NCI-H2029 treated with DMSO at 0.1 percent for 48 hours (cell line): ENCODE measurements around the gene NAALADL1.
A peak's percentile ranks its signal among the peaks of the same experiment; 100 is the strongest.

Experiments used
- DNase-seq: peaks from one replicate; lab custom pipeline; 2025; lab: John Stamatoyannopoulos, UW

NAALADL1 gene

DNA sequence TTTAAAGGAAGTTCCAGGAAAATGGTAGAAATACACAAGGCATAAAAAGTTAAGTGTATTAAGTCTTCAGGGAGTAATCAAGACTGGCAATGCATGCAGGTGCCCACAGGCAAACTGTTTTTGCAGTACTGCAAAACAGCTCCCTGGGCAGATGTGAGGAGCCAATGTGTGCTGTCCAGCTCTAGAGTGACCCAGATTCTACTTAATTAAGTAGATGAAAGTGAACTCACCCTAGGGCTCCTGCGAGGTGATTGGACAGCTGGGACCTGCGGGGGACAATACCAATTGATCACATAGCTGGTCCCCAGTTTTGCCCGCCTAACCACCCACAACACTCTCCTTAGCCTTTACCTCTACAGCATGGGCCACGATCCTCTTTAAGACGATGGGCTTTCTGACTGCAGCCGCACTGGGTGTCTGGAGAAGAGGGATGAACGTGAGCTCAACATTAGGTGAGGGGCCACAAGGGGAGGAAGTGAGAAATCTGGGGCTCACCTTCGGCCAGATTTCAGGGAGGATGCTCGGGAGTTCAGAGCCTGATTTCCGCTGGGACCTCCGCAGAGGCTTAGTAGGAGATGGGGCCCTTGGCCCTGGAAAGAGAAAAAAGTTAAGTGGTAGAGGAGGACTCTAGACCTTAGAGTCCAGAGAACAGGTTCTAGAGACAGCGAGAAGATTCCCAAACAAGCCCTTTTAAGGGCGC is 24.9 kb upstream of the NAALADL1 start:
- no peak for DNase-seq

DNA sequence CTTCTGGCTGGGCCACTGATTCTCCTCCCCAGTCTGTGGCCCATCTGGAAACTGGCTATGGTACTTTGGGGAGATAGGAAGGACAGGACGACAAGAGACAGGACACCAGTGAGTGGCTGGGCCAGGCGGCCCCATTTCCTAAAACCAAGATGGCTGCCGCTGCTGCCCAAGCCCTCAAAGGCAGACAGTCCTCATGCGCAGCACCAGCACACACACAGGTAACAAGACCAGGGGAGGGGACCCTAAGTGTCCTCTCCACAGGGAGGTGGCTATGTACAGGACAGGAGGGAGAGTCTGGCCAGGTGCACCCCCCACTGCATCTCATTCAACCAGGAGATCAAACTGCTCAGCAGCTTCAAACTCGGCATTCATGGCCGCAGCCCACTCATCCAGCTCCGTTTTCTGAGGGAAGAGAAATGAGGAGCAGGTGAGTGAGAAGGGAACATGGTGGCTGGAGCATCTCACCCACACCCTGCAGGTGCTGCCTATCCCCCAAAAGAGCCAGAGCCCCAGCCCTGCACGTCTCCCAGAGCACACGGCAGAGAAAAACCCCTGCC is 20.5 kb upstream of the NAALADL1 start:
- DNase-seq, result no peak

DNA sequence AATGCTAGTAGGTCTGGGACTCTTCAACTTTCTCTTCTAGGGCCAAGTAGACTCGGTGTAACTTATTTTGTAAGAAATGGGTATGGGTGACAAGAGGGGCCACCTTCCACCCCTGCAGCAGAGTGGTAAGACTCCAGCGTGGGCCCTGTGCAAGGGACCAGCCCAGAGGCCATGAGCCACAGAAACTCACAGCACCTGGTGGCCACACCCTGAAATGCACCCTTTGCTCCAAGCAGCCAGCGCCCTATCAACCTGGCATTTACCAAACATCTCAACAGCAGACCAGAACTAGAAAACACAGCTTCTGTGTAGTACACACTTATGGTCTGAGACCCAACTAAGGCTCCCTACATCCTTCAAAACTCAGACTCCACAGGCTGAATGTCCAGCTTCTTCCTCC is 19.8 kb upstream of the NAALADL1 start:
- DNase-seq, result peak; percentile 1

DNA sequence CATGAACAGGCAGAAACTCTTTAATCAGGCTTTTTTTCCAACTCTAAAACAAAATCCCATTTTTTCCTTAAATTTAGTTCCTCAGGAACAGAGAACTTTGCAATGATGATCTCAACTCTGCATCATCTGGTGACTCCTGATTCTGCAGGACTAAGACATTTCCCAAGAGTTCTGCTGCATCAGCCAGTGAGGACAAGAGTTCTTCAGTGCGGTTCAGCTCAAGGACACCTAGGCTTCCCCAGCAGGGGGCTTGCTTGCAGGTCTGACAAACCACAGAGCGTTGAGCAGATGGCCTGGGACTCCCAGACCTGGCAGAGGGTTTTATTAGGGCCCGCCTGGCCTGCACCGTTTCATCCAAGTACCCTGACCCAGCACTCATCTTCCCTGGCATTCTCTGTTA is 19.1 kb upstream of the NAALADL1 start:
- DNase-seq, result no peak

DNA sequence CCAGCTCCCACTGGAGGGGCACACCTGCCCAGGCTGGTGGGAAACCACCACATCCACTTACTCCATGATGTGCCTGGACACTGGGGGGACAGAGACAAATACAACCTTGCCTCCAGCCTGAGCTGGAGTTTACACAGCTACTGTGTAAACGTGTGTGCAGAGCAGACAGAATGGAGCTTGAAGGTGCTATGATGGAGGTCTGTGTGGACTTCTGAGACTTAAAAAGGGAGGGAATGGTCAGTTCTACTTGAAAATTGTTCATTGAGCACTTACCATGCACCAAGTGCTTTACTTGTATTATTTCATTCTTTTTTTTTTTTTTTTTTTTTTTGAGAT is 14.2 kb upstream of the NAALADL1 start:
- DNase-seq, result no peak

DNA sequence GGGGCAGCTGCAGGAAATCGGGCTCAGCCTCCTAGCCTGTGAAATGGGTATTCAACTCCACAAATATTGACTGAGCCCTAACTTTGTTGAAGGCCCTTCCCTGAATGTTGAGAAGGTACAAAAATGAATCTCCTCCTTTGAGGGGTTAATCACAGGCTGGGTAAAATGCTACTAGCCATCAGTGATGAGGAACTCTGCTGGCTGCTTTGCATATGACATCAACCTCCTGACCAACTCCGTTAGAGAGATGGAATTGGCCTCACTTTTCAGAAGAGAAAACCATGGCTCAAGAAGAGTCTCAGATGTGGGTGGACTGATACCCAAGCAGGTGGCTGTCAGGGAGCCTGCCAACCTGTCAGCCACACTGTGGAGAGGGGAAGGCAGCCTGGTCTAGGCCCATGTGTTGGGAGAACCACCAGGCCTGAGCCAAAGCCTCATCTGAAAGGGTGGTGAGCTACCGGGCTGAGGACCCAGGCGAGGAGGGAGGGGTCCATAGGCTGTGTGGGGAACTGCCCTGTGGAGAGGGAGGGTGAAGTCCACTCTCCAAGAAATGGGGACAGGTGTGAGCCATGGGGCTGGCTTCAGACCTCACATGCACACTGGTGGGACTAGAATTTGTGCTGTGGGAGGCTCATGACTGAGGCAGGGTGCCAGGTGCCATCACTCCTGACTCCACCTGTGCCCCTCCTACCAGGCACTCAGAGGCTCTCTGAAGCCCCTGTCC is 13.7 kb upstream of the NAALADL1 start:
- DNase-seq, result no peak

DNA sequence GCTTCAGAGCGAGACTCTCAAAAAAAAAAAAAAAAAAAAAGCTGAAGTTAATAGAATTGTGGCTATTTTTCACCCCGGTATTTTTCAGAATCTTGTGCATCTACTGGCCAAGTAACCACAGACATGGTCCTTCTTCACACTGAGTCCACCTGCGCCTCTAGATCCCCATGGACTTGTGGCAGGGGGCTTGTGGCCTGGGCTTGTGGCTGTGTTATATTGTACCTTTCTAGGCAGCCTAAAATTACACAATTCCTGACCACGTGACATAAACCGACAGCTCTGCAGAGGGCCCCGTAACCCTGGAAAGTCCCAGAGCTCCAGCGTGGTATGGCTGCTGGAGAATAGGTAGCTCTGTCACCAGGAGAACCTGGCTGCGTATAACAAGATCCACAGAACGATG is 10.9 kb upstream of the NAALADL1 start:
- DNase-seq, result no peak

DNA sequence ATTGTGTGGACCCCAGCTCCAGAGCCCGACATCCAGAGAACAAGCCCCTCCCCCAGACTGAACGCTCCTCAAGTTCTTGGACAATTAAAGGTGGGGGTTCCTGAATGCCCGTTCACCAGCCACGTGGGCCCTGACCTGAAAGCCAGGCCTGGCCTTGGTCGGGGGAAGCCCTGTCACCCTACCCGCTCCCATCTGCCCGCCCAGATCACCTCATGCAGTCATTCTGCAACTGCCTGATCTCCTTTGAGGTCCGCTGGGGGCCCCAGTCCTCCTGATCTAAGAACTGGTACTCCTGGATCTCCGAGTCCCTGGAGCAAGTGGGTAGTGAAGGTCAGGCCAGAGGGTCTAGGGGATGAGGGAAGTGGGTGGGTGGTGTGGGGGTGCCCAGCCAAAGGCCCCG is 9.1 kb upstream of the NAALADL1 start:
- no peak for DNase-seq

DNA sequence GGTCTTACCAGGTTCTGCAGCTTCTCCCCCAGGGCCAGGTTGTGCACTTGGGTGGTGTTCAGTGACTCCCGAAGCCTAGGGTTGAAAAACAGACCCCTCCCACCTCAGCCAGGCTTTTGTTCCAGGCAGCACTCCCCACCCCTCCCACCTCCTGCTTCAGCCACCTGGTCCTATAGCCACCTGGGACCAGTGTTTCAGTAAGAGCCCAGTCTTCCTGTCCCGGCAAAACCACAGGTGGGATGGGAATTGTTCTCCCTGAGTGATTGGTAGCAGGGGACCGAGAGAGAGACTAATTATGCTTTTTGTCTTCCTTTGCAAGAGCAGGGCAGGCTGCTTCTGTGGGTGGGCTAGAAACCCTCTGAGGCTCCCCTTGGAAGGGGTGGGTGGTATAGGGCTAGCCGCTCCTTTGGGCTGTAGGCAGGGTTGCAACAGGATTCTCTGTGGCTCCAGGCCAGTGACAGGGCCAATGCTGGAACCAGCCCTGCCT is 8.5 kb upstream of the NAALADL1 start:
- no peak for DNase-seq

DNA sequence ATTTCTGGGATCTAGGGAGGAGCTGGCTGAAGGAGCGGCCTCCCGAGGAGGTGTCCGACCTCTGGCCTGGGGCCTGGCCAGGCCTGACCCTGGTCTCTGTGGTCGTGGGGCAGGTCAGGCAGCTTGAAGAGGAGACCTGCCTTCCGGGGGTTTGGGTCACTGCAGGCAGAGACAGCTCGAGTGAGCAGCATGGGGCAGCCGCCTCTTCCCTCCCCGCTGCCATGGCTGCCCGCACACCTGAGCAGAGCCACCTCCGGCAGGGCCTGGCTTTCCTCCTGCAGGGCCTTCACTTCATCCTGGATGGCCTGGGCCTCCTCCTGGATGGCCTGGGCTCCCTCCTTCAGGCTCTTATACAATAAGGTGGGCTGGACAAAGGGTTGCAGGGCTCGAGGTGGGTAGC is 8.0 kb upstream of the NAALADL1 start:
- no peak for DNase-seq

DNA sequence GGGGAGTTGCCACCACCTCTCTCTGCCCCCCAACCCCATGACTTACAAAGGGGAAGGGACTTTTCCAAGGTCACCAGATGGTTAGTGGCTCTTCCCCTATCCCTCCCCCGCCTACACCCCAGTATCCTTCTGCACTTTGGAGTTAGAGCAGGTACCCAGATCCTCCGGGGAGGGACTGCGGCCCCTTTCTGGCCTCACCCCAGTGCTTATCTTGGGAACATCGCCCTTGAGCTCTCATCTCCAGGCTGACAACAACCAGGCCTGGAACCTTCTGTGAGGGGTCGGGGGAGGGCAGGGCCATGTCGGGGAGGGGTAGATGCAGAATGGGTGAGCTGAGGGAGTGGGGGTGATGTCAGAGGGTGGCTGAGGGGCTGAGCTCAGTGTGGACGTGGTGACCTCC is 7.5 kb upstream of the NAALADL1 start:
- no peak for DNase-seq

DNA sequence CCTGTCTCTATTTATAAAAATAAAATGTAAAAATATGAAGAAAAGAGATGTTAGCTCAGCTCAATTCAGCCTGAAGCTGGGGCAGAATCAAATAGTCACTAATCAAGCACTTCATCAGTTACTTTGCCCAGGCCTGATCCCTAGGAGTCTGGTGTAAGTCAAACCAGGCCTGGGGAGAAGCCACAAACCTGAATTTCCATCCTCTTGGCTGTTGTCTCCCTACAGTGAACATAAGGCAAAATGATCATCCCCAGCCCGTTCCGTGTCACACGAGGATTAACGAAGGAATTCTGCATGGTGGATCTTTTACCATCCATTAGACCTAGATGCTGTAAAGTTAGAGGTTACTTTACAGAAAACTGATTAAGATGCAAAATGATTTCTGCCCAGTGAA is 6.5 kb upstream of the NAALADL1 start:
- DNase-seq, result no peak

DNA sequence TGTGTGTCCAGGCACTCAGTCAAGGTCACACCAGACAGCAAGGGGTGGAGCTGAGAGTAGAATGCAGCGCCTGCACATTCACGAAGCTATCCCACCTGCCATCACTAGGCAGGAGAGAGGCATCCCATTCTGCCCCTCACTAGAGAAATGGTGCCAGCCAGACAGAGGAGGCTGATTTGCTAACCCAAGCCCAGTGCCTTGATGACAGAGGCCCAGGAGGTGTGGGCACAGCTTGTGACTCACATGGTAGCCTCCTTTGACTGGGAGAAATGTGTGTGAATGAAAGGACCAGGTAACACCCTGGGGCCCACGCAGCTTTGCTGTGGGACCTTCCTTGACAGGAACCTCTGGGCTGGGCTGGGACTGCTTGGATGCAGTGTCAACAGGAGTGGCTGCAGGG is 5.2 kb upstream of the NAALADL1 start:
- DNase-seq, result no peak

DNA sequence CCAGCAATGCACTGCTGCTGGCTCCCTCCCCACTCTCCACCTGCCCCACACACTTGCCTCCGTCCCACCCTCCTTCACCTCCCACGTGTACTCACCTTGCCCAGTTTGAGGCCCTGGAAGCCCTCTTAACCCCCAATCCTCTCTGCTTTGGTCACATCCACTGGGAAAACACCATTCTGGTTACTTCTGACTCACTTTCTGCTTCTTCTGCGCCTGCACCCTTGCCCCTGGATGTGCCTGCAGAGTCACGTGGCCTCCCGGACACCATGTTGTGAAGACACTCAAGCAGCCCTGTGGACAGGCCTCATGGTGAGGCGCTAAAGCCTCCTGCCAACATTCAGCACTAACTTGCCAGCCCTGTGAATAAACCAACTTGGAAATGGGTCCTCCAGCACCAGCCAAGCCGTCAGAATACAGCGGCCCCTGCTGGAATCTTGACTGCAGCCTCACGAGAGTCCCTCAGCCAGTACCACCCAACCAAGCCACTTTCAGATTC is 2.6 kb upstream of the NAALADL1 start:
- DNase-seq, result no peak

DNA sequence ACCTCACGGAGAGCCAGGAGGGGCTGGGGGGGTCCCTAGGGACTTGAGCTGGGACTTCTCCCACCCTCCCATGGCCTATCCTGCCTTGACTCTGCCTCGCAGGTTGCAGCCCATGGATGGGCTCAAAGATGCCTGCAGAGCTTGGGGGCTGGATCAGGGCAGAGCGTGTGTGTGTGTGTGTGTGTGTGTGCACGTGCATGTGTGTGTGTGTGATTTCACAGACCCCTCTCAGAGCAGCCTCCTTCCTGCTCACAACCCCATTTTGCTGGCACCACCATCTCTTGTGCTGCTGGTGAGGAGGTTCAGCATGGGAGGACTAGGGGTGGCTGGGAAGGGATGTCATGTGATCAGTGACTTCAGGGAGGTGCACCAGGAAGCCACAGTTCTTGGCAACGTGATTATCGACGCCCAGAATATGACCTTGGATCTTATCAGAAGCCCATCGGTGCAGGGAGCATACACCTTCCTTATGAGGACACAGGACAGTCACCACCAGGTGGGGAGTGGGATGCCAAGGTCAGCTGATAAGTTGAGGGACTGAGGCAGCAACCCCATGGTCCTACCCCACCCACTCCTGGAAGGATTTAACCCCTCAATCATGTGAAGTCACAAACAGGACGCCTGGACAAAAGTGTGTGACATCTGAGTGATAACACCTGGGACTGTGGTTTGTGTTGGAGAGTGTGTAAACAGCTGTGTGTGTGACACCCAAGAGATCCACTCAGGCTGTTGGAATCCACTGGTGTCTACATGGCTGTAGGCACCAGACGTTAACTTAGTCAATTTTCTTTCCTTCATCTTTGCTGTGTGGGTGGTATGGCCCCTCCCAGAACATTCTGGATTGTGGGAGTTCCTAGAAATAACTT is 1.8 kb upstream of the NAALADL1 start:
- no peak for DNase-seq

DNA sequence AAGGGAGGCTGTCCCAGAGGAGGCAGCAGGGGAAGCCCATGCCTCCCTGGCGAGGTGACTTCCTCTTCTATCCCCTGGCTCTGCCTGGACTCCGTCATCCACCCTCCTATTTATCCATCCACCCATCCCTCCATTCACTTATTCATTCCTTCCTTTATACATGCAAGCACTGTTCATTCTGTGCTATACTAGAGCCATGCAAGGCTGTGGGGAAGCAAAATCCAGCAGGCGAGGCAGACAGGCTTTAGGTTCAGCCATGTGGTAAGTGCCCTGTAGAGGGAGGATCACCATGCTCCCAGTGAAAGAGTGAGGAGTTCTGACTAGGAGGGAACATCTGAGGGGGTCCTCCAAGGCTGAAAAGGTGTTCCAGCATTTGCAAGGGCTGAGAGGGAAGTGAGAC is 1.2 kb upstream of the NAALADL1 start:
- no peak for DNase-seq

DNA sequence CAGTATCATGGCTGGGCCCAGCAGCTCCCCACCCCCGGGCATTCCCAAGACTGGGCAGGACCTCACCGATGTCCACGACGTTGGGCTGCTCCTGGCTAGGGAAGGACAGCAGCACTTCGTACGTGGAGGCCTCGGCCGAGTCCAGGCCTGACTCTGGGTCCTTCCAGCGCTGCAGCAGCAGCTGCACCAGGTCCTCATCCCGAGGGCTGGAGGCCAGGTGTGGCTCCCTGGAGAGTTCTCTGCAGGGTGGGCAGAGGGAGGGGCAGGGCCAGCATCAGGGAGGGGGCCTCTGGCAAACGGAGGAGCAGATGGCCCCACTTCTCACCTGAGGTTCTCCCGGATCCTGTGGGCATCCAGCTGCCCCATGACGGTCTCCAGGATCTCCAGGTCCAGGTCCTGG is 341 bp downstream of the NAALADL1 start:
- no peak for DNase-seq

DNA sequence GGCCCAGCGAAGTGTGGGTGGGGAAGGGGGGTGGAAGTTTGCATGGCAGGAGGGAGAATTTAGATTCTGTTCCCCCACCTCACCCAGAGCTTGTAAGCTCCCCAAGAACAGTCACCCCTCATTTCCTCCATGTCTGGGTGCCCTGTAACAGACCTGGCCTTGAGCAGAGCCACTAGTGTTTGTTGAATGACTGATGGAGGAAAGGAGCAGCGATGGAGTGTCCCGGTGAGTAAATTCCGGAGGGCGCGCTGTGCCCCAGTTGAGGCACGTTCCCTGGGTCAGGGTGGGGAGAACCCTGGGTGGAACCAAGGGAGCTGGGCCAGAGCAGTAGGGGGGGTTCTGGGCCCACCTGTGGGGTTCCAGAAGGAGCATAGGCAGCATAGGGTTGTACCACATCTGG is 827 bp downstream of the NAALADL1 start:
- no peak for DNase-seq

DNA sequence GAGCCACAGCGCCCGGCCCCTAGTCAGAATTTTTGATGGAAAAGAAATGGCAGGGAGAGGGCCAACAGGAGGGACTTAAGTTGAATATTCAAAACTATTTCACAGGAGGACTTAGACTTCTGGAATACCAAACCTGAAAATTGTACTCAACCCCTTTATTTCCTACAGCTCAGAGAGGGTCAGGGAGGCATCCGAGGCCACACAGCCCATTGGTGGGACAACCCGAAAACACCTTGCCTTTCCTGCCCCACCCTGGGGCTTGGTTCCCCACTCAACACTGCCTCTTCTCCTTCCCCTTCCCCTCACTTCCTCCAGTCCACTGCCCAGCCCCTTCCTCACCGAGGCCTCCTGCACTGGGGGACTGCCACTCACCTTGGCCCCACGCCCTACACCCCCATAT is 1.4 kb downstream of the NAALADL1 start:
- DNase-seq, result no peak

DNA sequence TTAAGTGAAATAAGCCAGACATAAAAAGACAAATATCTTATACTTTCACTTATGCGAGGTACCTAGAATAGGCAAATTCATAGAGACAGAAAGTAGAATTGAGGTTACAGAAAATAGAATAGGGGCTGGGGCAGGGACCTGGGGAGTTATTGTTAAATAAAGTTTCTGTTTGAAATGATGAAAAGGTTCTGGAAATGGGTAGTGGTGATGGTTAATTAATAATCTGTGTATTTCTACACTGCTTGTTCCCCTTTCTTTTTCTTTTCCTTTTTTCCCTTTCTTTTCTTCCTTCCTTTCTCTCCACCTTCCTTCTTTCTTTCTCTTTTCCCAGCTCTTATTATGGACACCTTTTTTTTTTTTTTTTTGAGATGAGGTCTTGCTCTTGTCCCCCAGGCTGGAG is 2.8 kb downstream of the NAALADL1 start:
- no peak for DNase-seq

DNA sequence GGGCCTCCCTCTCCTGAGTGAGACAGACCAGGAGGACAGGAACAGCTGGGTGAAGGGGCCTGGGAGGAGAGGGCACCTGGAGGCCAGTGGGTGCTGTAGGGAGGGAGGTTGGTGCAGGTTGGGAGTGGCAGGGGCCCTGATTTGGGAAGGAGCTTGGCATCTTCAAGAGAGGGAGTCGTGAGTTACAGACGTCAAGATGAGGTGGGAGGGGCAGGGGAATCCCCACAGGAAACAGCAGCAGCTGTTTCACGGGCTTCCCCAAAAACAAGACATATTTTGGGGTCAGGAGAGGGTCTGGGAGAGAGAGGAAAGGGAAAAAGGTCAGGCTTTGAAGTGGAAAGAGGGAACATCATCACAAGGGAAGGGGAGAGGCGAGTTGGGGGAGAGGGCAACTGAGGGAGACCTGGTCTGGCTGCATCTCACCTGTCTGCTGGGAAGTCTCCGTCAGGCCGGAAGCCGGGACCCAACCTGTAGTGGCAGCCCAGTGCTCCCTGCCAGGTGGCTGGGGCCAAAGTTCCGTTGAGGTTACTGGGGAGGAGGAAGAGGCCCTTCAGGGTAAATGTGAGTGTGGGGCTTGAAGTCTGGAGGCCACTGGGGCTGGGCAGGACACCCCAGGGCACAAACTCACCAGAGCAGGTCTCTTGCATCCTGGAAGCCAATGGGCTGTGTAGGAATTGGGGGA is 4.4 kb downstream of the NAALADL1 start:
- no peak for DNase-seq

DNA sequence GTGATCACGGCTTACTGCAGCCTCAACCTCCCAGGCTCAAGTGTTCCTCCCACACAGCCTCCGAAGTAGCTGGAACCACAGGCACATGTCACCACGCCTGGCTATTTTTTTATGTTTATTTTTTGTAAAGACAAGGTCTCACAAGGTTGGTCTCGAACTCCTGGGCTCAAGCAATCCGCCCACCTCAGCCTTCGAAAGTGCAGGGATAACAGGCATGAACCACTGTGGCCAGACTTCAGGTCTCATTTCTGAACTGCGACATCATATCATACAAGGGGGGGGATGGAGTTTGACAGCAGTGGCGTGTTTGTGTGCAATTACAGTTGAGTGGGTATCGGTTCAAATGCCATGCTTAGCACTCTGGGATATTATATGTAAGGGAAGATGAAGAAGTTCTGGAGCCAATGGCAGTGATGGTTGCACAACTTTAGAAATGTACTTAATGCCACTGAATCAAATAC is 6.9 kb downstream of the NAALADL1 start:
- DNase-seq, result no peak
